Measurements from ENCODE around the gene SPDYE3.

DNA sequence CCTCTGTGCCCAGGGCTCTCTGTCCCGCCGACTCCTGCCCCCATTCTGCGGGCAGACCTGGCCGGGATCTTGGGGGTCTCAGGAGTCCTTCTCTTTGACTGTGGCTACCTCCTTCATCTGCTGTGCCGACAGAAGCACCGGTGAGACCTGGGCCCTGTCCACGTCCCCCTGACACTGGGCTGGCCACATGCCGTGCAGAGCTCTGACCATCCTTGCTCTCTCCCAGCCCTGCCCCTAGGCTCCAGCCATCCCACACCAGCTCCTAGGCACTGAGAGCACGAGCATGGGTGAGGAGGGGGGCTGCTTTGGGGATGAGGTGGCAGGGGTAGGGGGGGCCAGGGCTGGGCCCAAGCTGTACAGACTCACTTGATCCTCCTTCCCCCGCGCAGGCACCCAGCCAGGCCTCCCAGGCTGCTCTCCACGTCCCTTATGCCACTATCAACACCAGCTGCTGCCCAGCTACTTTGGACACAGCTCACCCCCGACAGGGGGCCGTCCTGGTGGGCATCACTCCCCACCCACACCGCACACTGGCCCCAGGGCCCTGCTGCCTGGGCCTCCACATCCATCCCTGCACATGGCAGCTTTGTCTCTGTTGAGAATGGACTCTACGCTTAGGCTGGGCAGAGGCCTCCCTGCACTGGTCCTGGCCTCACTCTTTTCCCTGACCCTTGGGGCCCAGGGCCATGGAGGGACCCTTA lies 45.6 kb downstream of the SPDYE3 start:
- TF ChIP-seq CEBPB (IDR thresholded peaks at IDR 0.05; ENCODE audit: low read depth, low read length) (no peak), POLR2A (IDR thresholded peaks at IDR 0.05; ENCODE audit: low read depth, low read length) (no peak), RAD21 (IDR thresholded peaks at IDR 0.05; ENCODE audit: low read length) (no peak), MAZ (IDR thresholded peaks at IDR 0.05; ENCODE audit: borderline replicate concordance, low read depth, low read length) (no peak), BHLHE40 (IDR thresholded peaks at IDR 0.05; ENCODE audit: low read depth, low read length) (no peak), NFE2L2 (IDR thresholded peaks at IDR 0.05; ENCODE audit: low read depth, low read length) (no peak), MAFK (IDR thresholded peaks at IDR 0.05; ENCODE audit: low read depth, low read length) (no peak), RFX5 (IDR thresholded peaks at IDR 0.05; ENCODE audit: low read depth, low read length) (no peak), RCOR1 (IDR thresholded peaks at IDR 0.05; ENCODE audit: insufficient replicate concordance, low read length) (no peak), CHD1 (IDR thresholded peaks at IDR 0.05; ENCODE audit: low read depth, low read length) (no peak), MXI1 (IDR thresholded peaks at IDR 0.05; ENCODE audit: borderline replicate concordance, low read depth, low read length) (no peak)
- TF ChIP-seq, protein P1, sequence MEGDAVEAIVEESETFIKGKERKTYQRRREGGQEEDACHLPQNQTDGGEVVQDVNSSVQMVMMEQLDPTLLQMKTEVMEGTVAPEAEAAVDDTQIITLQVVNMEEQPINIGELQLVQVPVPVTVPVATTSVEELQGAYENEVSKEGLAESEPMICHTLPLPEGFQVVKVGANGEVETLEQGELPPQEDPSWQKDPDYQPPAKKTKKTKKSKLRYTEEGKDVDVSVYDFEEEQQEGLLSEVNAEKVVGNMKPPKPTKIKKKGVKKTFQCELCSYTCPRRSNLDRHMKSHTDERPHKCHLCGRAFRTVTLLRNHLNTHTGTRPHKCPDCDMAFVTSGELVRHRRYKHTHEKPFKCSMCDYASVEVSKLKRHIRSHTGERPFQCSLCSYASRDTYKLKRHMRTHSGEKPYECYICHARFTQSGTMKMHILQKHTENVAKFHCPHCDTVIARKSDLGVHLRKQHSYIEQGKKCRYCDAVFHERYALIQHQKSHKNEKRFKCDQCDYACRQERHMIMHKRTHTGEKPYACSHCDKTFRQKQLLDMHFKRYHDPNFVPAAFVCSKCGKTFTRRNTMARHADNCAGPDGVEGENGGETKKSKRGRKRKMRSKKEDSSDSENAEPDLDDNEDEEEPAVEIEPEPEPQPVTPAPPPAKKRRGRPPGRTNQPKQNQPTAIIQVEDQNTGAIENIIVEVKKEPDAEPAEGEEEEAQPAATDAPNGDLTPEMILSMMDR (conservative IDR thresholded peaks at IDR 0.05; ENCODE audit: low read depth, low read length) = no peak
- TF ChIP-seq, protein P2, sequence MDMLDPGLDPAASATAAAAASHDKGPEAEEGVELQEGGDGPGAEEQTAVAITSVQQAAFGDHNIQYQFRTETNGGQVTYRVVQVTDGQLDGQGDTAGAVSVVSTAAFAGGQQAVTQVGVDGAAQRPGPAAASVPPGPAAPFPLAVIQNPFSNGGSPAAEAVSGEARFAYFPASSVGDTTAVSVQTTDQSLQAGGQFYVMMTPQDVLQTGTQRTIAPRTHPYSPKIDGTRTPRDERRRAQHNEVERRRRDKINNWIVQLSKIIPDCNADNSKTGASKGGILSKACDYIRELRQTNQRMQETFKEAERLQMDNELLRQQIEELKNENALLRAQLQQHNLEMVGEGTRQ (IDR thresholded peaks at IDR 0.05; ENCODE audit: low read depth, low read length) = no peak
- TF ChIP-seq, protein P3, sequence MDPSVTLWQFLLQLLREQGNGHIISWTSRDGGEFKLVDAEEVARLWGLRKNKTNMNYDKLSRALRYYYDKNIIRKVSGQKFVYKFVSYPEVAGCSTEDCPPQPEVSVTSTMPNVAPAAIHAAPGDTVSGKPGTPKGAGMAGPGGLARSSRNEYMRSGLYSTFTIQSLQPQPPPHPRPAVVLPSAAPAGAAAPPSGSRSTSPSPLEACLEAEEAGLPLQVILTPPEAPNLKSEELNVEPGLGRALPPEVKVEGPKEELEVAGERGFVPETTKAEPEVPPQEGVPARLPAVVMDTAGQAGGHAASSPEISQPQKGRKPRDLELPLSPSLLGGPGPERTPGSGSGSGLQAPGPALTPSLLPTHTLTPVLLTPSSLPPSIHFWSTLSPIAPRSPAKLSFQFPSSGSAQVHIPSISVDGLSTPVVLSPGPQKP (IDR thresholded peaks at IDR 0.05; ENCODE audit: borderline replicate concordance, low read depth, low read length) = no peak
